ENCODE results near the gene KHDC4. TPM values are rescaled to one million over a fixed set of nuclear protein-coding genes. Genes with fewer than 3 reads are reported as not detected.
"Not testable (repeated sequence)": the region's sequence is repeated elsewhere in the genome, so short reads cannot be mapped to it uniquely, and the experiment has no call there.

Gene KHDC4
- total and polyA plus RNA-seq, 4 donors, result 15.4 to 63.1 (median 34.6) TPM

DNA sequence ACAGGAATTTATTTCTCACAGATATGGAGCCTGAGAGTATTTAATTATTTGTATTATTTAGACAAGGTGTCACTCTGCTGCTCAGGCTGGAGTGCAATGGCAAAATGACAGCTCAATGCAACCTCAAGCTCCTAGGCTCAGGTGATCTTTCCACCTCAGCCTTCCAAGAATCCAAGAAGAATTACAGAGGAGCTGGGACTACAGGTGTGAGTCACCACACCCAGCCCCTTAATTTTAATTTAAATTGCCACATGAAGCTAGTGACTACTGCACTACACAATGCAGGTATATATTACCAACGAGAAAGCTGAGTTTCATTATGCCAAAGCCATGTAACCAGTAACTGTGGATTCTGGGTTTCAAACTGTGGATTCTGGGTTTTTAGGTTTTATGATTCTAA, 2.1 kb downstream of the KHDC4 start:
- Histone ChIP-seq H3K4me1 (ENCODE audit: control insufficient read depth in 5 of 5, insufficient read depth in 5 of 5, low read length in 5 of 5) (peaks cover 6 to 31% (median 9%) of the 10 kb centered on the region in 5 donors), H3K27ac (ENCODE audit: low read depth in 1 of 2, low read length in 1 of 2) (no peak overlapping the region), H3K27me3 (ENCODE audit: control insufficient read depth in 3 of 3, insufficient read depth in 3 of 3, low read length in 2 of 3) (no peaks in the 10 kb centered on the region), H3K4me3 (no peak overlapping the region), H3K9me3 (ENCODE audit: control insufficient read depth in 4 of 4, insufficient read depth in 3 of 4, low read length in 3 of 4) (no peaks in the 10 kb centered on the region), H3K9ac (ENCODE audit: insufficient read depth in 1 of 2, low read length in 2 of 2) (no peak overlapping the region), H3K36me3 (ENCODE audit: control insufficient read depth in 4 of 4, insufficient read depth in 4 of 4, low read length in 4 of 4) (peaks cover 9 to 35% (median 19%) of the 10 kb centered on the region in 4 donors)
- WGBS, 2 donors, result 60 to 87% methylated on average over 1 of the region's 1 CpG
- ATAC-seq (ENCODE audit: insufficient read depth, low FRiP score) (no peak), DNase-seq (no peak)
- TF ChIP-seq, protein P1, sequence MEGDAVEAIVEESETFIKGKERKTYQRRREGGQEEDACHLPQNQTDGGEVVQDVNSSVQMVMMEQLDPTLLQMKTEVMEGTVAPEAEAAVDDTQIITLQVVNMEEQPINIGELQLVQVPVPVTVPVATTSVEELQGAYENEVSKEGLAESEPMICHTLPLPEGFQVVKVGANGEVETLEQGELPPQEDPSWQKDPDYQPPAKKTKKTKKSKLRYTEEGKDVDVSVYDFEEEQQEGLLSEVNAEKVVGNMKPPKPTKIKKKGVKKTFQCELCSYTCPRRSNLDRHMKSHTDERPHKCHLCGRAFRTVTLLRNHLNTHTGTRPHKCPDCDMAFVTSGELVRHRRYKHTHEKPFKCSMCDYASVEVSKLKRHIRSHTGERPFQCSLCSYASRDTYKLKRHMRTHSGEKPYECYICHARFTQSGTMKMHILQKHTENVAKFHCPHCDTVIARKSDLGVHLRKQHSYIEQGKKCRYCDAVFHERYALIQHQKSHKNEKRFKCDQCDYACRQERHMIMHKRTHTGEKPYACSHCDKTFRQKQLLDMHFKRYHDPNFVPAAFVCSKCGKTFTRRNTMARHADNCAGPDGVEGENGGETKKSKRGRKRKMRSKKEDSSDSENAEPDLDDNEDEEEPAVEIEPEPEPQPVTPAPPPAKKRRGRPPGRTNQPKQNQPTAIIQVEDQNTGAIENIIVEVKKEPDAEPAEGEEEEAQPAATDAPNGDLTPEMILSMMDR (IDR thresholded peaks at IDR 0.05; ENCODE audit: control extremely low read depth, extremely low read depth), result no peak

DNA sequence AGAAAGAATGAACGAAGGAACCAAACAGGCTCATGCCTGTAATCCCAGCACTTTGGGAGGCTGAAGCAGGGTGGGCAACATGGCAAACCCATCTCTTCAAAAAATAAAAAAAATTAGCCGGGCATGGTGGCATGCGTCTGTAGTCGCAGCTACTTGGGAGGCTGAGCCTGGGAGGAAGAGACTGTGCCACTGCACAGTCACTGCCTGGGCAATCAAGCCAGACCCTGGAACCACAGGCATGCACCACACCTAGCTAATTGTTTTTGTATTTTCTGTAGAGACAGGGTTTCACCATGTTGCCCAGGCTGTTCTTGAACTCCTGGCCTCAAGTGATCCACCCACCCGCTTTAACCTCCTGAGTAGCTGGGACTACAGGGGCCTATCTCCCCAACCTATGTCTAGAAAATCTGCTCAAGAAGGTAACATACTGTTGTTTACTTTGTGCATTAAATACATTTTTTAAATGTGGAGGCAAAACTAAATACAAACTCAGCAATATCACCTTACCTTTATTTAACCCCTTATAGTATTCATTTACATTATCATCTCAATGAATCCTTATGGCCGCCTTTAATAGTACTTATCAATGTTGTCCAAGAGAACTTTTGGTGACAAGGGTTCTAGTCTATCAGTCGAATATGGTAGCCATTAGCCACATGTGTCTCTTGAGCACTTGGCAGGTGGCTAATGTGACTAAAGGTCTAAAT, 2.7 kb downstream of the KHDC4 start:
- DNase-seq, result no peak
- no peak overlapping the region for H3K27ac ChIP-seq (ENCODE audit: low read depth in 1 of 2, low read length in 1 of 2)
- peaks cover 6 to 31% (median 9%) of the 10 kb centered on the region in 5 donors for H3K4me1 ChIP-seq (ENCODE audit: control insufficient read depth in 5 of 5, insufficient read depth in 5 of 5, low read length in 5 of 5)
- no peaks in the 10 kb centered on the region for H3K9me3 ChIP-seq (ENCODE audit: control insufficient read depth in 4 of 4, insufficient read depth in 3 of 4, low read length in 3 of 4)
- peak overlapping the region in 1 of 2 donors; percentile 11 for H3K9ac ChIP-seq (ENCODE audit: insufficient read depth in 1 of 2, low read length in 2 of 2)
- no peaks in the 10 kb centered on the region for H3K27me3 ChIP-seq (ENCODE audit: control insufficient read depth in 3 of 3, insufficient read depth in 3 of 3, low read length in 2 of 3)
- TF ChIP-seq, protein P1 (IDR thresholded peaks at IDR 0.05; ENCODE audit: control extremely low read depth, extremely low read depth), result no peak
- H3K36me3 ChIP-seq (ENCODE audit: control insufficient read depth in 4 of 4, insufficient read depth in 4 of 4, low read length in 4 of 4), result peaks cover 15 to 41% (median 25%) of the 10 kb centered on the region in 4 donors
- no peak overlapping the region for H3K4me3 ChIP-seq
- WGBS, 2 donors, result 67 to 85% methylated on average over 7 of the region's 7 CpGs
- no peak for ATAC-seq (ENCODE audit: insufficient read depth, low FRiP score)

DNA sequence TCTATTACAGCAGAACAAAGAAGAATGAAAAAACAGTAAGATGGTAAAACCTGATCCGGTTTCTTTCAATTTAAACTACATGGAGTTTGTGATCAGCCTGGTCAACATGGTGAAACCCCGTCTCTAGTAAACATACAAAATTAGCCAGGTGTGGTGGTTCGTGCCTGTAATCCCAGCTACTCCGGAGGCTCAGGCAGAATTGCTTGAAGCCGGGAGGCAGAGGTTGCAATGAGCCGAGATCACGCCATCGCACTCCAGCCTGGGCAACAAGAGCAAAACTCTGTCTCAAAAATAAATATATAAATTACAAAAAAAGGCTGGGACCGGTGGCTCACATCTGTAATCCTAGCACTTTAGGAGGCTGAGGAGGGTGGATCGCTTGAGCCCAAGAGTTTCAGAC, 3.5 kb downstream of the KHDC4 start:
- not testable (repeated sequence) for H3K4me3 ChIP-seq; H3K27ac ChIP-seq (ENCODE audit: low read depth in 1 of 2, low read length in 1 of 2)
- H3K4me1 ChIP-seq (ENCODE audit: control insufficient read depth in 5 of 5, insufficient read depth in 5 of 5, low read length in 5 of 5), result peaks cover 6 to 31% (median 9%) of the 10 kb centered on the region in 5 donors

DNA sequence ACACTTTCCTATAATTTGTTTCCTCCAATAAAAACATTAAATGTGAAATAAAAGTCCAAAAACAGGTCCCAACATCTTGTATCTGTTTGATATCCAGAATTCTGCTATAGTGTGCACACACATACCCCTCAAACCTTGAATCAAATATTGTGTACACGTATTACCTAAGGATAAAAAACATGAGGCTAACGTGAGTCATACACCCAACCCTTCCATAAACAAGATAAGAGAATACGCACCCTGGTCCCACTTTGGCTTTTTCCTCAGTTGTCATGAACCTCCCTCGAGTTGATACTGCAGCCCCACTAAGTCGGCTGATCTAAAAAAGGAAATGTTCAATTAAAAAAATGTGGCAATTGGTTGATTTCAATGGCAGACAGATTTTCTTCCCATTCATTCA, 5.2 kb downstream of the KHDC4 start:
- peaks cover 6 to 27% (median 9%) of the 10 kb centered on the region in 5 donors for H3K4me1 ChIP-seq (ENCODE audit: control insufficient read depth in 5 of 5, insufficient read depth in 5 of 5, low read length in 5 of 5)
- H3K27ac ChIP-seq (ENCODE audit: low read depth in 1 of 2, low read length in 1 of 2), result no peak overlapping the region
- ATAC-seq (ENCODE audit: insufficient read depth, low FRiP score) (no peak), DNase-seq (no peak)
- H3K27me3 ChIP-seq (ENCODE audit: control insufficient read depth in 3 of 3, insufficient read depth in 3 of 3, low read length in 2 of 3), result no peaks in the 10 kb centered on the region
- H3K4me3 ChIP-seq, result no peak overlapping the region
- peaks cover 27 to 57% (median 42%) of the 10 kb centered on the region in 4 donors for H3K36me3 ChIP-seq (ENCODE audit: control insufficient read depth in 4 of 4, insufficient read depth in 4 of 4, low read length in 4 of 4)
- H3K9ac ChIP-seq (ENCODE audit: insufficient read depth in 1 of 2, low read length in 2 of 2), result no peak overlapping the region
- WGBS, 2 donors, result 72 to 84% methylated on average over 5 of the region's 5 CpGs
- TF ChIP-seq, protein P1 (IDR thresholded peaks at IDR 0.05; ENCODE audit: control extremely low read depth, extremely low read depth), result no peak
- no peaks in the 10 kb centered on the region for H3K9me3 ChIP-seq (ENCODE audit: control insufficient read depth in 4 of 4, insufficient read depth in 3 of 4, low read length in 3 of 4)

More for the DNA sequence above, 3.5 kb downstream of the KHDC4 start:
- H3K36me3 ChIP-seq (ENCODE audit: control insufficient read depth in 4 of 4, insufficient read depth in 4 of 4, low read length in 4 of 4), result peaks cover 20 to 44% (median 30%) of the 10 kb centered on the region in 4 donors
- not testable (repeated sequence) for H3K9ac ChIP-seq (ENCODE audit: insufficient read depth in 1 of 2, low read length in 2 of 2); H3K27me3 ChIP-seq (ENCODE audit: control insufficient read depth in 3 of 3, insufficient read depth in 3 of 3, low read length in 2 of 3); DNase-seq; H3K9me3 ChIP-seq (ENCODE audit: control insufficient read depth in 4 of 4, insufficient read depth in 3 of 4, low read length in 3 of 4); ATAC-seq (ENCODE audit: insufficient read depth, low FRiP score)
- 73 to 84% methylated on average over 10 of the region's 10 CpGs for WGBS, 2 donors

All from lung (tissue), 12 donors.